HUES64 (cell line): ENCODE results near the gene LITAFD.
"Not testable (repeated sequence)": the region's sequence is repeated elsewhere in the genome, so short reads cannot be mapped to it uniquely, and the experiment has no call there.

Experiments
- H3K27ac ChIP-seq: 2 replicates; pipeline ENCODE4 v1.7.0; 2013; ENCODE audit warnings: low read depth, low read length, inconsistent platforms
- H3K27me3 ChIP-seq: 2 replicates; pipeline ENCODE4 v1.6.1; 2013; ENCODE audit warnings: mild to moderate bottlenecking, low read length; ENCODE audit not compliant: insufficient read depth
- H3K36me3 ChIP-seq: 2 replicates; pipeline ENCODE4 v1.6.1; 2013; ENCODE audit warnings: mild to moderate bottlenecking, low read length; ENCODE audit not compliant: insufficient read depth
- H3K4me1 ChIP-seq: 2 replicates; pipeline ENCODE4 v1.6.1; 2013; ENCODE audit warnings: mild to moderate bottlenecking, low read length, moderate library complexity; ENCODE audit not compliant: insufficient read depth
- H3K4me3 ChIP-seq: 2 replicates; pipeline ENCODE4 v1.5.1; 2013; ENCODE audit warnings: mild to moderate bottlenecking, low read length, moderate library complexity
- H3K9ac ChIP-seq: 2 replicates; pipeline ENCODE4 v1.6.1; 2013; ENCODE audit warnings: mild to moderate bottlenecking, low read depth, low read length
- H3K9me3 ChIP-seq: 2 replicates; pipeline ENCODE4 v1.6.1; 2013; ENCODE audit warnings: low read depth, low read length; ENCODE audit not compliant: insufficient read depth
- WGBS: fragments of 150-250, 120-280 bp; methylation state at CpG from one replicate; pipeline ENCODE4 v1.1.7; 2013; ENCODE audit warnings: missing lambda C conversion rate; 5-methylcytosine and 5-hydroxymethylcytosine counted together

The LITAFD gene

DNA sequence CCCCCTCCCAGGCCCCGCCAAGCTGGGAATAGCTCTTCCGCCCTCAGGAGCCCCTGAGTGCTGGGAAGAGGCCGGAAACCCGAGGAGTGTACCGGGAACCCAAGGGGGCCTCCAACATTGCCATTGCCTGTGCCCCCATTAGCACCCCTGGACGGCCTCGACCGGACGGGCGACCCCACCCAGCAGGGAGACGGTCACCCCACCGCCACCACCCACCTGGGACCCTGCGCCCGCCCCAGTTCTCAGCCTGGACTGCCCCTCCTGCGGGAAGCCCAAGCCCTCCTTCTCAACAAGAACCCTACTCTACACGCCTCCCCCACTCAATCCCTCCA lies 15.3 kb upstream of the LITAFD start:
- WGBS = 2% methylated on average over 16 of the region's 16 CpGs
- H3K36me3 ChIP-seq = peaks cover 12% of the 10 kb centered on the region
- no peaks in the 10 kb centered on the region for H3K9me3 ChIP-seq
- H3K4me1 ChIP-seq = peaks cover 36% of the 10 kb centered on the region
- H3K27ac ChIP-seq = peak overlapping the region; percentile 93
- peak overlapping the region; percentile 92 for H3K9ac ChIP-seq
- H3K27me3 ChIP-seq = no peaks in the 10 kb centered on the region
- peak overlapping the region; percentile 80 for H3K4me3 ChIP-seq

DNA sequence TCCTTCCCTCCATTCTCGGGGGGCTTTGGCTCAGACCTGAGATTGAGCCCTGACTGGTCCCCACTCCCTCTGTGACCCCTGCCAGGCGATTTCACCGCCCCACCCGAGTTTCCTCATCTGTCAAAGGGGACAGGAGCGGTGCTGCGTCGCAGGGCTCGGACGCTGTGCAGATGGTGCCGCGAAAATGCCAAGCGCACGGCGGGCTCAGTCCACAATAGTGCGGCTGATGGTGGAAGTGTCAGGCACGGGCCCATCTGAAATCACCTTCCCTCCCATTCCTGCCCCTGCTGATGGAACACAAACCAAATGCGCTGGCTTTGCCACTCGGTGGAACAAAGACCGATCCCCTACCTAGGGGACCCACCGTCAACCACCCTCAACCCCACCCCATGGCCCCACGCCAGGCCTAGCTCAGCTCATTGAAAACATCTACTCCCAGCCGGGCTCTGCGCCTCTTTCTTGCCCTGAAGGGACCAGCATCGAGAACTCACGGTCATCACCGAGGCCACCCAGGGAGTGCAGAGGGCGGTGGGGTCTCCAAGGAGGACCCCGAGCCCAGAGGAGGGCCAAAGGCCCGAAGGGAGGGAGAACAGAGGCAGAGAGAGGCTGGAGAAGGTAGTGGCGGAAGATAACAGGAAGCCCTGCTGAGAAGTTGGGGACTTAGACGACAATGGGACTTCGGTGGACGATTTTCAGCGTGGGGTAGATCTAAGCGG lies 14.8 kb upstream of the LITAFD start:
- peak overlapping the region; percentile 93 for H3K27ac ChIP-seq
- peaks cover 36% of the 10 kb centered on the region for H3K4me1 ChIP-seq
- no peaks in the 10 kb centered on the region for H3K9me3 ChIP-seq
- peak overlapping the region; percentile 92 for H3K9ac ChIP-seq
- peak overlapping the region; percentile 80 for H3K4me3 ChIP-seq
- no peaks in the 10 kb centered on the region for H3K27me3 ChIP-seq
- under 1% methylated on average over 35 of the region's 35 CpGs for WGBS
- peaks cover 12% of the 10 kb centered on the region for H3K36me3 ChIP-seq

DNA sequence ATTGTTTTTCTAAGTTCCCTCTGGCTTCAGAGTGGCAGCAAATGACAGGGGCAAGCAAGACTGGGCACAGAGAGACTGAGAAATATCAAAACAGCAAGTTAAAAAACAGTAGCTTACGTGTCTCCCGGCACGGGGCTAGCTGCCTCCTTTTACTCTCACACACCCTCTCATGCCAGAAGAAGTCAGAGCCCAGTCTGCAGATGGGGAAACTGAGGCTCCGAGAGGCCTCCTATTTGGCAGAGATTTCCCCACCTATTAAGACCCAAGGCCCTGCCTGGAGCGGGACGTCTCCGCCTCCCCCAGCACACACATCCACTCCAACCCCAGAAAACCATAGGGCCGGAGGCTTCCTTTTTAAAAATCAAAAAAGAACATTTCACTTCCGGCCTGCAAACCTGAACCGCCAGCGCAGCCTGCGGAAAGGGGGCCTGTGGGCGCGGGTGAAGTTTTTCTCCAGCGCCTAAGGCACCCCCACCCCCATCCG lies 14.2 kb upstream of the LITAFD start:
- peaks cover 36% of the 10 kb centered on the region for H3K4me1 ChIP-seq

DNA sequence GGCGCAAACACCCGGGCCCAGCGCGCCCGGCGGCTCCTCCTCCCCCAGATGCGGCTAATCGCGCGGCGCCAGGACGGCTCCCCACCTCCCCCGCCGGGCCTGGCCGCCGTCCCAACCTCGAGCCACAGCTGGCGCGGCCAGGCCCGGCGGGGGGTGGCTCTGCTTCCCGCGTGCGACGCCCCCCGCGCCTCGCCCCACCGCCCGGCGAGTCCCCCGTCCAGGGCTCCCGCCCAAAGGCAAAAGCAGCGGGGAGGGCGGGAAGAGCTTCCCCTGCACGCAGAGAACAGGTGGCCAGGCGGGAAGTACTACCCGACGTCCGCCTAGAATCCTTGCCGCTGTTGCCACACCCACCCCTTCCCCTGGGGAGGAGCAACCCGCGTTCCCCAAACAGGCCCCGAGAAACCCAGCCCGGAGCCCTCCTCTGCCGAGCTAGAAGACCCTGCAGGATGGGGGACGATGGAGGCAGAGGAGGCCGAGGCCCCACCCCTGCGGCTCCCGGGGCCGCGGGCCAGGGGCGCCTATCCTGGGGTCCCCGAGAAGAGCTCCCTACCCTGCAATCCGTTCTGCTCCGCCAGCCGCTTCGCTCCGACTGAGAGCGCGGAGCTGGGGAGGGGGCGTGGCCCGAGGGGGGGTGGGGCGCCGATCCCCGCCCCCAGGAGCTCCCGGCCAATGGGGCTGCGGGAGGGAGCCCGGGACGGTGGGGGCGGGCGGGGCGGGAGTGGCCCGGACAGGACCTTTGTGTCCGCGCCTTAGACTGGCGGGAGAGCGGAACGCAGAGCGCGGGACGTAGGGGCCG lies 13.5 kb upstream of the LITAFD start, which contains the start of gene CARHSP1:
Gene CARHSP1 (minus strand): TSS at position 591 of the 796 bp plus-strand sequence. CDS start 9,678 bp downstream, outside the sequence.
- Histone ChIP-seq H3K4me1 (peaks cover 30% of the 10 kb centered on the region), H3K9me3 (no peaks in the 10 kb centered on the region), H3K36me3 (peaks cover 12% of the 10 kb centered on the region), H3K9ac (peak within 1 kb of the TSS; percentile 92), H3K4me3 (peak within 1 kb of the TSS; percentile 80), H3K27ac (peak within 1 kb of the TSS; percentile 93), H3K27me3 (no peaks in the 10 kb centered on the region)
- under 1% methylated on average over 83 of the region's 83 CpGs for WGBS

More for the DNA sequence above, 14.2 kb upstream of the LITAFD start:
- no peaks in the 10 kb centered on the region for H3K9me3 ChIP-seq
- peak overlapping the region; percentile 93 for H3K27ac ChIP-seq
- H3K4me3 ChIP-seq = peak overlapping the region; percentile 80
- H3K27me3 ChIP-seq = no peaks in the 10 kb centered on the region
- H3K9ac ChIP-seq = peak overlapping the region; percentile 92
- under 1% methylated on average over 16 of the region's 16 CpGs for WGBS
- peaks cover 12% of the 10 kb centered on the region for H3K36me3 ChIP-seq

DNA sequence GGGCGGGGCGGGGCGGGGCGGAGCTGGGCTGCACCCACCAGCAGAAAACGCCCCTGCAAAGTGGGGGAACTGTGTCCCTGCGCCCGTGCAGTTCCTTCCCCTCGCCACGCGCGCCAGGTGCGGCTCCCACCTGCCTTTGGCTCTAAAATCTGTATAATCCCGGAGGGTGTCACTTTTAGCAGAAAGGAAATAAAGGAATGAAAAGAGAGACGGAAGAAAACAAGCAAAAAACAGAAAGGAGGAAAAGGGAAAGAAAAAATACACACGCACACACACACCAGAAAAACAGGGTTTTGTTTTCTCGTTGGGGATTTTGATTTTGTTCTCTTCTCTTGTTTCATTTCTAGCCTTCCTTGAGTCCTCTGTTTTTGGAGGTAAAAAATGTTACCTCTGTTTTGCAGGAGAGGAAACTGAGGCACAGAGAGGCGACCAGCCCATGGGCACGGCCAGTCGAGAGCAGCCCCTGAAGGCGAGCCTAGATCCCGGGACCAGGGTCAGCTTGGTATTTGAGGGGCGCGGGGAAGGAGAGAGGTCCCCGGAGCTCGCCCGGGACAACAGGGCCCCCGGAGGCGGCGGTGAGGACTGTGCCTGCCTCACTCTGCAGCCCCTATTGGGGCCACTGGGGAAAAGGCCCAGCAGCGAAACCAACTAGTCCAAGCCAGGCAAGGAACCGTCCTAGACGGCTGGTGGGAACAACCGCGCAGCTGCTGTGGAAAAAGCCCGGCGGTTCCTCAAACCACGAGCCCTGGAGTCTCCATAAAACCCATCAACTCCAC lies 12.8 kb upstream of the LITAFD start:
- Histone ChIP-seq H3K9me3 (no peaks in the 10 kb centered on the region), H3K27ac (peak overlapping the region; percentile 44), H3K4me3 (peak overlapping the region; percentile 67), H3K36me3 (0 out of 2 replicates have a peak, but pooled peaks cover 5% of the 10 kb centered on the region), H3K9ac (peak overlapping the region; percentile 79), H3K27me3 (no peaks in the 10 kb centered on the region), H3K4me1 (peaks cover 22% of the 10 kb centered on the region)
- WGBS = 20% methylated on average over 34 of the region's 37 CpGs

DNA sequence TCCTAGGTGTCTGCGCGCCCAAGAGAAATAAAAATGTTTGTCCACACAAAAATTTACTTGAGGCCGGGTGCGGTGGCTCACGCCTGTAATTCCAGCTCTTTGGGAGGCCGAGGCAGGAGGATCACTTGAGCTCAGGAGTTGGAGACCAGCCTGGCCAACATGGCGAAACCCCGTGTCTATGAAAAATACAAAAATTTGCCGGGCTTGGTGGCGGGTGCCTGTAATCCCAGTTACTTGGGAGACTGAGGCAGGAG lies 12.2 kb upstream of the LITAFD start:
- not testable (repeated sequence) for H3K27me3 ChIP-seq, H3K4me3 ChIP-seq
- 97% methylated on average over 10 of the region's 10 CpGs for WGBS

DNA sequence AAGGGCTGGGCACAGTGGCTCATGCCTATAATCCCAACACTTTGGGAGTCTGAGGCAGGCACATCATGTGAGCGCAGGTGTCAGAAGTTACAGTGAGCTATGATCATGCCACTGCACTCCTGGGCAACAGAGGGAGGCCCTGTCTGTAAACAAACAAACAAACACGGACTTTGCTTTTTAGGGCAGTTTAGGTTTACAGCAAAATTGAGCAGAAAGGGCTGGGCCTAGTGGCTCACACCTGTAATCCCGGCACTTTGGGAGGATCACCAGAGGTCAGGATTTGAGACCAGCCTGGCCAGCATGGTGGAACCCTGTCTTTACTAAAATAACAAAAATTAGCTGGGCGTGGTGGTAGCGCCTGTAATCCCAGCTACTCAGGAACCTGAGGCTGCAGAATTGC lies 10.1 kb upstream of the LITAFD start:
- H3K4me1 ChIP-seq = peaks cover 5% of the 10 kb centered on the region; the same call in 1 of the 2 replicates
- no peak overlapping the region for H3K4me3 ChIP-seq
- H3K36me3 ChIP-seq = no peaks in the 10 kb centered on the region
- H3K27ac ChIP-seq = no peak overlapping the region
- H3K27me3 ChIP-seq = no peaks in the 10 kb centered on the region
- no peaks in the 10 kb centered on the region for H3K9me3 ChIP-seq
- 91% methylated on average over 5 of the region's 5 CpGs for WGBS
- no peak overlapping the region for H3K9ac ChIP-seq

More for the DNA sequence above, 12.2 kb upstream of the LITAFD start:
- not testable (repeated sequence) for H3K36me3 ChIP-seq, H3K9me3 ChIP-seq
- Histone ChIP-seq H3K9ac (peak overlapping the region; percentile 79; the same call in 1 of the 2 replicates), H3K4me1 (peaks cover 17% of the 10 kb centered on the region), H3K27ac (peak overlapping the region; percentile 44; the same call in 1 of the 2 replicates)

DNA sequence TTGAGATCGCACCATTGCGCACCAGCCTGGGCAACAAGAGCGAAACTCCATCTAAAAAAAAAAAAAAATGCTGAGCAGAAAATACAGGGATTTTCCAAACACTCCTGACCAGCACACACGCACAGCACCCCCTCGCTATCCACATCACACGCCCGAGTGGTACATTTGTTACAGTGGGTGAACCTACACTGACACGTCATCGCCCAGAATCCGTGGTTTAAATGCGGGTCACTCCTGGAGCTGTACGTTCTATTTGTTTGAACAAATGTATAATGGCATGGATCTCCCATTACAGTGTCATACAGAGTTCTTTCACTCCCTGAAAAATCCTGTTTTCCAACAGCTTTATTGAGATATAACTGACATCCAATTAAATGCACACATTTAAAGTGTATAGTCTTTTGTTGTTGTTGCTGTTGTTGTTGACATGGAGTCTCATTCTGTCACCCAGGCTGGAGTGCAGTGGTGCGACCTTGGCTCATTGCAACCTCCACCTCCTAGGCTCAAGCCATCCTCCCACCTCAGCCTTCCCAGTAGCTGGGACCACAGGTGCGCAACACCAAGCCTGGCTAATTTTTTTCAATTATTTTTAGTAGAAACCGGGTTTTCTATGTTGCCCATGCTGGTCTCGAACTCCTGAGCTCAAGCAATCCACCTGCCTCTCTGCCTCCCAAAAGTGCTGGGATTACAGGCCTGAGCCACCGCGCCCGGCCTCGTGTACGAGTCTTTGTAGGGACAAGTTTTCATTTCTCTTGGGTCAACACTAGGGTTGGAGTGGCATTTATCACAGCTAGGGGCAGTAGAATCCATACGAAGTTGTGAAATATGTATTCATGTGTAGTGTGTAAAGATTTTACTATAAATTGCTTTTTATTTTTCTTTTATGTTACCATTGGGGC lies 8.9 kb upstream of the LITAFD start:
- H3K27me3 ChIP-seq = no peaks in the 10 kb centered on the region
- H3K9me3 ChIP-seq = no peaks in the 10 kb centered on the region
- H3K4me3 ChIP-seq = no peak overlapping the region
- peaks cover 5% of the 10 kb centered on the region; the same call in 1 of the 2 replicates for H3K4me1 ChIP-seq
- no peak overlapping the region for H3K9ac ChIP-seq
- no peaks in the 10 kb centered on the region for H3K36me3 ChIP-seq
- H3K27ac ChIP-seq = no peak overlapping the region
- WGBS = 89% methylated on average over 22 of the region's 22 CpGs

DNA sequence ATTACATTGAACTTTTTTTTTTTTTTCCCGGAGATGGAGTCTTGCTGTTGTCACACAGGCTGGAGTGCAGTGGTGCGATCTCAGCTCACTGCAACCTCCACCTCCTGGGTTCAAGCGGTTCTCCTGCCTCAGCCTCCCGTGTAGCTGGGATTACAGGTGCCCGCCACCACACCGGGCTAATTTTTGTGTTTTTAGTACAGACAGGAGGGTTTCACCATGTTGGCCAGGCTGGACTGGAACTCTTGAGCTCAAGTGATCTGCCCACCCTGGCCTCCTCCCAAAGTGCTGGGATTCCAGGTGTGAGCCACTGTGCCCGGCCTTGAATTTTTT lies 8.3 kb upstream of the LITAFD start:
- not testable (repeated sequence) for H3K4me3 ChIP-seq, H3K36me3 ChIP-seq, H3K9ac ChIP-seq, H3K27ac ChIP-seq, H3K27me3 ChIP-seq, H3K9me3 ChIP-seq
- peaks cover 11% of the 10 kb centered on the region for H3K4me1 ChIP-seq
- 96% methylated on average over 7 of the region's 7 CpGs for WGBS

DNA sequence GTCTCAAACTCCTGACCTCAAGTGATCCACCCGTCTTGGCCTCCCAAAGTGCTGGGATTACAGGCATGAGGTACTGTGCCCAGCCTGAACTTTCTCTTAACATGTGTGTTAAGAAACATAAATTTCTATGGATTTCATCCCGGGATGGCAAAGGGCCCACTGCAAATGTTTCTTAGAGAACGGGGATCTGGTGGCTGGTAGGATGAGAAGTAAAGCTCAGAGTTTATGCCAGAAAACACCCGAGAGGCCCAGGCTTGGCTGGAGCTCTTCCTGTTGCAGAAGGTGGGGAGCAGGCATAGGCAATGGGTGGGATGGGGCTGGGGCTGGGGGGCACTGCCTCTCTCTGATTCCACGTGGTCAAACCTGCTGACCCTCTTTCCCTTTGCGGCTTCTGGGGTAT lies 7.8 kb upstream of the LITAFD start:
- 89% methylated on average over 6 of the region's 6 CpGs for WGBS
- Histone ChIP-seq H3K4me1 (peaks cover 8% of the 10 kb centered on the region), H3K36me3 (no peaks in the 10 kb centered on the region), H3K27me3 (no peaks in the 10 kb centered on the region), H3K27ac (no peak overlapping the region), H3K9ac (no peak overlapping the region), H3K9me3 (no peaks in the 10 kb centered on the region), H3K4me3 (no peak overlapping the region)
